HG02943 (cell line): ENCODE results near the gene AHI1.

Experiments
- ATAC-seq: cut with Tn5 transposase; IDR thresholded peaks from one replicate; pipeline ENCODE4 v1.9.1; 2021; ENCODE audit warnings: mild to moderate bottlenecking, low read depth, moderate library complexity; ENCODE audit not compliant: unreplicated experiment

AHI1 gene

DNA sequence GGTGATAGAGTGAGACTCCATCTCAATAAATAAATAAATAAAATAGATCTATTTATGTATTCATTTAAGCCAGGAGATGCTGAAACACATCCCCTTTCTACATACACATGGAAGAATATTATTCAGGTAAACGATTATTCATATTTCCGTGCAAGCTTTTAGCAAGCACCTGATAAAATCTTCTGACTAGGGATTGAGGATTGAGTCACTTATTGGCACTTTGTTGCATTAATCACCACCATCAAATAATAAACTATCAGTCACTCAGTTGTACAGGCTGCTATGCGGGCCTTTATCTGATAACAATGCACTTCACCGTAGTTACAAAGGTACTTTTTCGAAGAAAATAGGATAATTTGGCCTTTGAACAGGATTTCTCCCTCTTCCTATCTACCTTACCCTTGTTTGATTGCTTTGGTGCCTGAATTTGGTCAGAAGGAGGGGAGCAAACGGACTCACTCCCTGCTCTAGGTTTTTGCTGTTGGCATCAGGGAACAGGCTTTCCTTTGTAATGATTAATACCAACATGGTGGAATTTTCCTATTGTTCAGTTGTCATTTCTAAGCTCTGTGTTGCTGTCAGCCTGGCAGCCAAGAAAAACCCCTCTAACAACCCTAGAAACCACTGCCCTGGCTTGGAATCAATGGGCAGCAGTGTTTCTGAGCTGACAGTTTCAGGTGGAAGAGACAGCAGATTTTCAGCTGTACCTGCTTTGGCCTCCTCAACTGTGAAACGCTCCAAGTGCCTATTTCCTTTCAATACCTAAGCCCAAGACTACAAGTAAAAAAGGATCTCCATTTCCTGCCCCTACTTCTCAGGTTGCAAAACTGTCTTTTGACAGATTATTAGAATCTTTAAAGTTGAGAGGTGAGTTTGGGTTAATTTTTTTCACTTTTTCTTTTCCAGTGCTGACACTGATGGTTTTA is 253.4 kb downstream of the AHI1 start:
- no peak for ATAC-seq

DNA sequence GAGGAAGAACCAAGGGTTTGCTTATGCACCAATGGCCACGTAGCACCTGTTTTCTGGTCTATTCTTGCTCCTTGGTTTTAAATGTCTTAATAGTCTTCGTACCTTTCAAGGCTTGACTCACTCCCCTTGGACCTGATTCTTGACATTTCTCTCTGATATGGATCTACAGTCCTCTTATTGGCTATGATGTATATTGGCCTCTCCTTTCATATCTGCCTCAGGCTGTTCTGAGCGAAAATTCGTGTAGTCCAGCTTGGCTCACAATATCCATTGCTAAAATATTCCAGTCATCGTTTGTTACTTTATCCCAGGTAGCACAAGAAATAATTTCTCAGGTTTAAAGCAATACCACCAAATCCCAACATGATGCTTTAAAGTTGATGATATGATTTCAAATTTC is 256.8 kb downstream of the AHI1 start:
- no peak for ATAC-seq

DNA sequence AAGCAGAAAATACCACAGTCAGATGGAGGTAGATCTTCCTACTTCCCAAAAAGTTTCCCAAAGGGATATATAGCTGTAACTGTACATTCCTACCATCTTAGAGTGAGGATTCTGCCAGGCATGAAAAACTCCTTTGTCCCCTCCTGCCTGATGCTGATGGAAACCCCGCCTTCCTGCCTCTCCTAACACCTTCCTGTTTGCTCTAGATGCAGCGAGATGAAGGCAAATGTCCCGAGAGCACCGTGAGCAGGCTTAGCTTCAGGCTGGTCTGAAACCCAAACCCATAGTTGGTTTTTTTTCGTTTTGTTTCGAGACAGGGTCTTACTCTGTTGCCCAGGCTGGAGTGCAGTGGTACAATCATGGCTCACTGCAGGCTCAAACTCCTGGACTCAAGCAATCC is 260.8 kb downstream of the AHI1 start:
- no peak for ATAC-seq

DNA sequence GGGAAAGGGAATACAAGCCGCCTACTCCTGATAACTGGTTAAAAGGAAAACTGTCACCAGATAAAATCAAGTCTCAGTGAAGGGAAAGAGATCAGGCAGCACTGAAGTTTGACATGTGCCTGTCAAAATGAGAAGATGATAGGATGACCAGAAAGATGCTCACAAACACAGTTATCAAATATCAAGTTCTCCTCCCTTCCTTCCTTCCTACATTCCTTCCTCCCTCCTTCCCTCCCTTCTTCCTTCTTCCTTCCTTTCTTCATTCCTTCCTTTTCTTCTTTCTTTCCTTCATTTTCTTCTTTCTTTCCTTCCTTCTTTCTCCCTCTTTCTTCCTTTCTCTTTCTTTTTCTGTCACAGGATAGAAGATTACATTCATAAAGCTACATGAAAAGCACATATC is 261.2 kb downstream of the AHI1 start:
- no peak for ATAC-seq

DNA sequence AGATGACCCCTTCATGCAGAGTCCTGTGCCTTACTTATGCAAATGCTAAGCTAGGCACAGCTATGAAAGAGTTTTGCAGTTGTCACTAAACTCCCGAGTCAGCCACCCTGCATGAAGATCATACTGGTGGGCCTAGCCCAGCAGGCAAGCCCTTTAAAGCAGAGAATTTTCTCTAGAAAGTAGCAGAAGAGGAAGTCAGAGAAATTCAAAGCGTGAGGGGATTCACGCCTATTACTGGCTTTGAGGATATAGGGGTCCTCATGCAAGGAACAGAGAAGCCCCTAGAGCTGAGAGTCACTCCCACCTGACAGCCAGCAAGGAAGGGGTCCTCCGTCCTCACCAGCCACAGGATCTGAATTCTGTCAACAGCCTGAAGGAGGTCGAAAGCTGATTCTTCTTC is 261.8 kb downstream of the AHI1 start:
- ATAC-seq: no peak

DNA sequence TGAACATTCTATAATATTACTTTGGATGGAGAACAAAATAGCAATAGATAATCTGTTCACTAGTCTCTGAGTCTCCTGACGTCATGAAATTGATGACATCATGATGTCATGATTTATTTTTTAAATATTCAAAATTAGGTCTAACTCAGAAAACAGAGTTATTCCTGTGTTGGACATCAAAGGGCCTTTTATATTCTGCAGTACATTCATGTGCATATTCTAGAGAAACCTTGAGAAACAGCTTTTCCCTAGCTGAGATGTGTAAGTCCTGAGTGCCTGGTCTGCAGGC is 263.1 kb downstream of the AHI1 start:
- no peak for ATAC-seq

DNA sequence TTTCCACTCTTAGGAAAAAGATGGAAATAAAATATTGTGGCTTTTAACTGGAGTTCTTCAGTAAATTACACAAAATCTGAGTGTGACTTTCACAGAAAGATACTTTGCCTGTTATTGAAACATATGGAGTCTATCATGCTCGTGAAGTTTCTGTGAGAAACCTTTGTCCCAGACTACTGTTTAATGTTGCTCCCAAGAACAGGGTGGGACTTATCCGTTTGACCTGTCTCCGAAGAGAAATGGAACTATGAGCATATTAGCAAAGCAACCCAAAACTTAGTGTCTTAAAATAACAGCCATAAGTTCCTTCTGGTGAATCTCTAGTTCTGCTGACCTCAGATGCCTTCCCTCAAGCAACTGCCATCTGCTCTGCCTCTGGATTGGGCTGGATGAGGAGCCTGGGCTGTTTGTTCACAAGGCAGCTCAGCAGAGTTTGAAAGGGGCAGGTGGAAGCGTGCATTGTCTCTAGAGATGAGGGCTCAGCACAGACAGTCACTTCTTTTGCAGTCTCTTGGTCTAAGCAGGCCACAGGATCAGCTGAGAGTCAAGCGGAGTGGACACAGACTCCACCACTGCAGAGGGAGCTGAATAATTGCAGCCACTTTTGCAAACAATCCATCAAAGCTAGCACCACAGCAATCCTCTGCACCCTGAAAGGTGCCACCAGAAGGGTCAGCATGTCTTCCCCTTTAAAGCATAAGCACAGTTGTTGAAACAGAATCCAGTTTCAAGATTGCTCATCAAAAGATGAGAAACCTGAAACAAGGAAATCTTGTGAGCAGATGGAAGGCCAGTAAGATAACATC is 263.7 kb downstream of the AHI1 start:
- ATAC-seq: no peak
